HUES64 (cell line): Measurements from ENCODE around the gene ARPP19.

Experiments
- H3K27ac ChIP-seq: 2 replicates; pipeline ENCODE4 v1.7.0; 2013; ENCODE audit warnings: low read depth, low read length, inconsistent platforms
- H3K27me3 ChIP-seq: 2 replicates; pipeline ENCODE4 v1.6.1; 2013; ENCODE audit warnings: mild to moderate bottlenecking, low read length; ENCODE audit not compliant: insufficient read depth
- H3K36me3 ChIP-seq: 2 replicates; pipeline ENCODE4 v1.6.1; 2013; ENCODE audit warnings: mild to moderate bottlenecking, low read length; ENCODE audit not compliant: insufficient read depth
- H3K4me1 ChIP-seq: 2 replicates; pipeline ENCODE4 v1.6.1; 2013; ENCODE audit warnings: mild to moderate bottlenecking, low read length, moderate library complexity; ENCODE audit not compliant: insufficient read depth
- H3K4me3 ChIP-seq: 2 replicates; pipeline ENCODE4 v1.5.1; 2013; ENCODE audit warnings: mild to moderate bottlenecking, low read length, moderate library complexity
- H3K9ac ChIP-seq: 2 replicates; pipeline ENCODE4 v1.6.1; 2013; ENCODE audit warnings: mild to moderate bottlenecking, low read depth, low read length
- H3K9me3 ChIP-seq: 2 replicates; pipeline ENCODE4 v1.6.1; 2013; ENCODE audit warnings: low read depth, low read length; ENCODE audit not compliant: insufficient read depth
- WGBS: fragments of 150-250, 120-280 bp; methylation state at CpG from one replicate; pipeline ENCODE4 v1.1.7; 2013; ENCODE audit warnings: missing lambda C conversion rate; 5-methylcytosine and 5-hydroxymethylcytosine counted together

ARPP19 gene

DNA sequence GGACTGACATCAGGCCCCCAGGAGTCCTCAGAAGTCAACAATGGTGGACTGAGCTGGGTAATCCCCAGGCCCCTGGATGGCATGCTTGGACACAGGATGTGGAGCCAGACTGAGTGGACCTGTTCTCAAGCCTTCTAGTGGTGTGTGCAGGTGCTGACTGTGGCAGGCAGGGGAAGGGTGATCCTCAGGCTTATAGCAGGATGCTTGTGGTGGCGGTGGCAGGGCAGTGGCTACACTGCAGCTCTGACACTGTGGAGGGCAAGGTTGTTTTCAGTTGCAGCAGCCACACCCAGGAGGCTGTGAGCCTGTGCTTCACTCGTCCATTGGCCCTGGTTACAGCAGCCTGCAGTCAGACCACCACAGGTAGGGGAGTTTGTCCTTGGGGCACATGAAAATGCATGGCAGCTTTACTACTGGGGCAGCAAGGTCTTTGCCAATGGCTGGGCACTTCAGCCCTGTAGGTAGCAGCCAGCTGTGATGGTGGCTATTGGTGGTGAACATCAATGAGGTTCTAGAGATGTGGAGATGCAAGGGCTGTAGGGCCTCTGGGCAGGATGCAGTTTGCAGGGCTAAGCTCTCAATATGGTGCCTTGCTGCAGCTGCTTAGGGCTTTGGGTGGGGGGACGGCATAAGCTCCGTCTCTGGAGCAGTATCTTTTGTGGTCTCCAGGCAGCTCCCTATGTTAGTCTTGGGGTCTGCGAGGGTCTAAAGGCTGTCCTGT lies 22.6 kb downstream of the ARPP19 start:
- Histone ChIP-seq H3K36me3 (peaks cover 56% of the 10 kb centered on the region), H3K9ac (no peak overlapping the region)
- 96% methylated on average over 5 of the region's 5 CpGs for WGBS

DNA sequence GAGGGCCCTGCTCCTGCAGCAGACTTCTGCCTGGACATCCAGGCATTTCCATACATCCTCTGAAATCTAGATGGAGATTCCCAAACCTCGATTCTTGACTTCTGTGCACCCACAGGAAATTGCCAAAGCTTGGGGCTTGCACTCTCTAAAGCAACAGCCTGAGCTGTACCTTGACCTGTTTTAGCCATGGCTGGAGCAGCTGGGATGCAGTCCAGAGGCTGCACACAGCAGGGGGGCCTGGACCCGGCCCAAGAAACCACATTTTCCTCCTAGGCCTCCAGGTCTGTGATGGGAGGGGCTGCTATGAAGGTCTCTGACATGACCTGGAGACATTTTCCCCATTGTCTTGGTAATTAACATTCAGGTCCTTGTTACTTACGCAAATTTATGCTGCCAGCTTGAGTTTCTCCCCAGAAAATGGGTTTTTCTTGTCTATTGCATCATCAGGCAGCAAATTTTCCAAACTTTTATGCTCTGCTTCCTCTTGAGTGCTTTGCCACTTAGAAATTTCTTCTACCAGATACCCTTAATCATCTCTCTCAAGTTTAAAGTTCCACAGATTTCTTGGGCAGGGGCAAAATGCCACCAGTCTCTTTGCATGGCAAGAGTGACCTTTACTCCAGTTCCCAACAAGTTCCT lies 28.3 kb downstream of the ARPP19 start:
- Histone ChIP-seq H3K9me3 (peaks cover 12% of the 10 kb centered on the region), H3K4me1 (no peaks in the 10 kb centered on the region), H3K4me3 (no peak overlapping the region)

More for the DNA sequence above, 22.6 kb downstream of the ARPP19 start:
- Histone ChIP-seq H3K4me3 (no peak overlapping the region), H3K9me3 (no peaks in the 10 kb centered on the region), H3K27me3 (no peaks in the 10 kb centered on the region), H3K27ac (no peak overlapping the region), H3K4me1 (no peaks in the 10 kb centered on the region)

GRCh38 chr15:52537459-52537858 lies 31.4 kb downstream of the ARPP19 start:
- no peak overlapping the region for H3K27ac ChIP-seq
- H3K4me3 ChIP-seq = no peak overlapping the region
- H3K36me3 ChIP-seq = no peaks in the 10 kb centered on the region
- H3K27me3 ChIP-seq = peaks cover 2% of the 10 kb centered on the region; the same call in 1 of the 2 replicates
- peaks cover 12% of the 10 kb centered on the region for H3K9me3 ChIP-seq
- no peaks in the 10 kb centered on the region for H3K4me1 ChIP-seq
- 95% methylated on average over 8 of the region's 8 CpGs for WGBS
- no peak overlapping the region for H3K9ac ChIP-seq

More for the DNA sequence above, 28.3 kb downstream of the ARPP19 start:
- H3K36me3 ChIP-seq = peaks cover 3% of the 10 kb centered on the region; the same call in 1 of the 2 replicates
- 88% methylated on average over 3 of the region's 3 CpGs for WGBS
- H3K9ac ChIP-seq = no peak overlapping the region
- no peak overlapping the region for H3K27ac ChIP-seq
- H3K27me3 ChIP-seq = no peaks in the 10 kb centered on the region

- no peak overlapping the region for H3K27ac ChIP-seq
- peaks cover 12% of the 10 kb centered on the region; the same call in 1 of the 2 replicates for H3K4me1 ChIP-seq
- WGBS = 83% methylated on average over 2 of the region's 2 CpGs
- H3K4me3 ChIP-seq = no peak overlapping the region
- no peaks in the 10 kb centered on the region for H3K36me3 ChIP-seq
- H3K9me3 ChIP-seq = no peaks in the 10 kb centered on the region
- peaks cover 41% of the 10 kb centered on the region for H3K27me3 ChIP-seq
- H3K9ac ChIP-seq = no peak overlapping the region
Observed at GRCh38 chr15:52532427-52532826, 36.4 kb downstream of the ARPP19 start.

GRCh38 chr15:52529940-52530339 lies 38.9 kb downstream of the ARPP19 start:
- Histone ChIP-seq H3K36me3 (no peaks in the 10 kb centered on the region), H3K27ac (no peak overlapping the region), H3K4me1 (peaks cover 14% of the 10 kb centered on the region; the same call in 1 of the 2 replicates), H3K9ac (no peak overlapping the region), H3K4me3 (peak overlapping the region; percentile 63), H3K9me3 (no peaks in the 10 kb centered on the region), H3K27me3 (peaks cover 50% of the 10 kb centered on the region)
- WGBS = 33% methylated on average over 8 of the region's 11 CpGs

GRCh38 chr15:52529341-52529924 lies 39.4 kb downstream of the ARPP19 start:
- H3K4me3 ChIP-seq = peak overlapping the region; percentile 63
- no peaks in the 10 kb centered on the region for H3K9me3 ChIP-seq
- H3K9ac ChIP-seq = peak overlapping the region; percentile 41; the same call in 1 of the 2 replicates
- H3K27me3 ChIP-seq = peaks cover 50% of the 10 kb centered on the region
- H3K4me1 ChIP-seq = peaks cover 14% of the 10 kb centered on the region; the same call in 1 of the 2 replicates
- H3K27ac ChIP-seq = peak overlapping the region; percentile 3; the same call in 1 of the 2 replicates
- WGBS = 2% methylated on average over 28 of the region's 28 CpGs
- no peaks in the 10 kb centered on the region for H3K36me3 ChIP-seq

DNA sequence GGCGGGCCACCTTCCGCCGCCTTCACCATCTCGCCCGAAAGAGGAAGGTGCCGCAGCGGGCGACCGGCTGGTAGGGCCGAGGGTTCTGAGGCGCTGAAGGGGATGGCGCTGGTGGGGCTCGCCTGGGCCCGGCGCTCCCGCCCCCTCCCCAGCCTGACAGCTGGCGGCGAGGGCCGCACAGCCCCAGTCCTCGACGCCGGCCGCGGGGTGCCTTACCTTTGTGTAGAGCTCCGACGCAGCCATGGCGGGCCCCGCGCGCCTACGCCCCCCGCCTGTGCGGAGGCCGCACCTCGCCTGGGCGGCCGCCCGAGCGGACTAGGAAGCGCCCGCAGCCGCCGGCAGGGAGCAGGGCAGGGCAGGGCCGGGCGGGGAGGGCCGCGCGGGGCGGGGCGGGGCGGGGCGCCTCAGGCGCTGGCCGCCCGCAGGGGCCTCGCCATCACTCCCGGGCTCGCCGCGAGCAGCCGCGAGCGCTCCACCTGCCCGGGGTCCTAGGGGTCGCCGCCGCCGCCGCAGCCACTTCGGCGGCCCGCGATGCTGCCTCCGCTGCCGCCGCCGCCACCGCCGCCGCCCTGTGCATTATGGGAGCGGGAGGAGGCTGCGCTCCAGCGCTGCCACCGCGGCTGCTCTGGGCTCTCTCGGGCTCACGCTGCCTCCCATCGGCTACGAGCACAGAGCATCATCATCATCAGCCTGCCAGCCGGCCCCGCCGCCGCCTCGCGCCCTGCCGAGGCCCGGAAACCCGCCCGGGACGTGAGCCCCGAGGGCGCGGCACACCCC lies 40.1 kb downstream of the ARPP19 start, which contains the start of gene MYO5A:
MYO5A (minus strand) TSS at position 317 of the 777 bp plus-strand sequence; CDS start at position 243, 74 bp downstream.
- Histone ChIP-seq H3K27ac (peak within 1 kb of the TSS; percentile 41; the same call in 1 of the 2 replicates), H3K9ac (peak within 1 kb of the TSS; percentile 76)

GRCh38 chr15:52527911-52528563 lies 40.8 kb downstream of the ARPP19 start:
- Histone ChIP-seq H3K27ac (0 out of 2 replicates have a peak overlapping the region, but pooled peaks have one; percentile 41), H3K36me3 (no peaks in the 10 kb centered on the region), H3K27me3 (peaks cover 50% of the 10 kb centered on the region), H3K4me3 (peak overlapping the region; percentile 63), H3K9ac (peak overlapping the region; percentile 76), H3K9me3 (no peaks in the 10 kb centered on the region), H3K4me1 (peaks cover 14% of the 10 kb centered on the region; the same call in 1 of the 2 replicates)
- 5% methylated on average over 32 of the region's 32 CpGs for WGBS

More for the DNA sequence above, 40.1 kb downstream of the ARPP19 start, which contains the start of gene MYO5A:
- Histone ChIP-seq H3K4me1 (peaks cover 14% of the 10 kb centered on the region; the same call in 1 of the 2 replicates), H3K27me3 (peaks cover 50% of the 10 kb centered on the region), H3K36me3 (no peaks in the 10 kb centered on the region), H3K9me3 (no peaks in the 10 kb centered on the region), H3K4me3 (peak within 1 kb of the TSS; percentile 63)
- WGBS = under 1% methylated on average over 103 of the region's 103 CpGs

DNA sequence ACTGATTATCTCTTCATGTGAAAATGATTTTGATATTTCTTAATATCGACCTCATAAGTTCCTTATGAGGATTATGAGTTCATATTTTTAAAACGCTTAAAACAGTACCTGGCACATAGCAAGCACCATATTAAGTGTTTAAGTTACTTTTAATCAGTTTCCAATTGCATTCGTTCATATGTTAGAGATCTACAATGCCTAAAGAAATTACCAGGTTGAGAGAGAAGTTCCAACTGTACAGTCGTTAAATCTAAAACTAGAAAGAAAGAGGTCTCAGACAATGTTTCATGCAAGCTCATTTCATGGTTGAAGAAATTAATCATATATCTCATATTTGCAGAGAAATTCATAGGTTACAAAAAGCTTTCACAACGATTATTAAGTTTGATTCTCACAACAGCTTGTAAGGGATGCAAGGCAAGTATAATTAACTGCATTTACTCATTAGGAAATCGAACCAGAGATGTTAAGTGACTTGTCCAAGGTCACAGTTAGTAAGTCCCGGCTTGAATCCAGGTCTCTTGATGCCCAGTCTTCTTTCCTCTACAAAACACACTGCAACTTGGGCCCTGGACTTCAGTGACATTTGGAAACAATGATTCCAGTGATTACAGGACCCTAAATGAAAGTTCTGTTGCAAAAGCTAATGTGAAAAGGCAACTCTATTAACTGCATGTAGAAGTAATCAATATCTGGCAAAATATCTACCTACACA lies 41.5 kb downstream of the ARPP19 start:
- 91% methylated on average over 5 of the region's 7 CpGs for WGBS
- Histone ChIP-seq H3K4me1 (peaks cover 17% of the 10 kb centered on the region; the same call in 1 of the 2 replicates), H3K27me3 (peaks cover 47% of the 10 kb centered on the region), H3K9me3 (no peaks in the 10 kb centered on the region), H3K9ac (no peak overlapping the region), H3K36me3 (no peaks in the 10 kb centered on the region), H3K4me3 (peak overlapping the region; percentile 63), H3K27ac (no peak overlapping the region)
